Measurements from ENCODE around the gene FSD1L. TPM values are rescaled to one million over a fixed set of nuclear protein-coding genes. Genes with fewer than 3 reads are reported as not detected.

Gene FSD1L
- total RNA-seq, 1 experiment from 2014 or later = 5.5 TPM

- Histone ChIP-seq H2AFZ (ENCODE audit: low read length) (no peak overlapping the region), H2BK15ac (ENCODE audit: low read depth, low read length) (no peak overlapping the region), H4K20me1 (ENCODE audit: control insufficient read depth, insufficient read depth, insufficient read length) (no peaks in the 10 kb centered on the region), H2BK20ac (ENCODE audit: low read depth, low read length, poor library complexity, severe bottlenecking) (no peak overlapping the region), H3K27me3 (ENCODE audit: insufficient read depth, low read length) (no peaks in the 10 kb centered on the region), H3K79me2 (ENCODE audit: insufficient read depth, low read length) (no peaks in the 10 kb centered on the region), H2BK5ac (ENCODE audit: insufficient read length, low read length) (no peak overlapping the region), H3K9me3 (ENCODE audit: control insufficient read depth, low read depth, low read length) (no peaks in the 10 kb centered on the region), H3K18ac (ENCODE audit: insufficient read length, low read depth, low read length) (no peak overlapping the region), H2BK12ac (ENCODE audit: insufficient read length, low read depth, low read length) (no peak overlapping the region), H3K56ac (ENCODE audit: insufficient read length, low read depth, low read length) (no peak overlapping the region), H4K5ac (ENCODE audit: insufficient read length, low read depth, low read length) (no peak overlapping the region), H3K79me1 (ENCODE audit: insufficient read depth, low read depth, low read length, poor library complexity, severe bottlenecking) (no peaks in the 10 kb centered on the region), H3K4me2 (ENCODE audit: insufficient read depth, insufficient read length, low read length) (no peak overlapping the region), H3T11ph (ENCODE audit: low read length) (no peak overlapping the region), H3K4me1 (ENCODE audit: insufficient read depth, low read length) (no peaks in the 10 kb centered on the region), H3K14ac (ENCODE audit: insufficient read depth, low read length) (no peak overlapping the region), H3K9ac (ENCODE audit: extremely low read depth, insufficient read length, low read length) (no peak overlapping the region), H2BK120ac (ENCODE audit: low read depth, low read length, poor library complexity, severe bottlenecking) (no peak overlapping the region), H3K27ac (ENCODE audit: insufficient read length, low read depth, low read length) (no peak overlapping the region), H3K23ac (ENCODE audit: insufficient read length, low read depth, low read length) (no peak overlapping the region), H4K91ac (ENCODE audit: insufficient read length, low read depth, low read length) (no peak overlapping the region), H2AK5ac (ENCODE audit: insufficient read length, low read length) (no peak overlapping the region), H3K23me2 (ENCODE audit: insufficient read length, low read depth, low read length, poor library complexity, severe bottlenecking) (no peaks in the 10 kb centered on the region), H3K4ac (ENCODE audit: low read depth, low read length) (no peak overlapping the region), H4K8ac (replicated peaks; ENCODE audit: insufficient read length, low read depth, low read length) (no peak overlapping the region)
- Mint-ChIP-seq H3K4me3 (no peak overlapping the region), H3K27ac (no peak overlapping the region), H3K27me3 (ENCODE audit: low read depth) (no peaks in the 10 kb centered on the region), H3K36me3 (ENCODE audit: insufficient read depth in 1 of 3, low read depth in 3 of 3) (peaks cover 1 to 3% (median 2%) of the 10 kb centered on the region in 3 experiments; a peak in 6 of 7 replicates), H3K9me3 (peaks cover 2% of the 10 kb centered on the region in 2 experiments; a peak in 3 of 5 replicates), H3K4me1 (peaks cover 7 to 8% of the 10 kb centered on the region in 2 experiments)
- no peak for DNase-seq
- no CpG with 5 or more reads among the region's 4 CpGs for WGBS (ENCODE audit: extremely low coverage, insufficient read length, low lambda C conversion rate)
- no peak for TF ChIP-seq CTCF (conservative IDR thresholded peaks at IDR 0.05)
Measured at GRCh38 chr9:105501414-105501813, 53.6 kb downstream of the FSD1L start.

Measured in H9 (cell line).